HUES48 (cell line): Measurements from ENCODE around the gene SLC1A4.

ENCODE experiments used
- H3K27ac ChIP-seq: one replicate; pipeline ENCODE4 v1.7.0; 2013; ENCODE audit warnings: low read depth, low read length, inconsistent platforms
- H3K27me3 ChIP-seq: 2 replicates; pipeline ENCODE4 v1.6.1; 2013; ENCODE audit warnings: mild to moderate bottlenecking, low read length; ENCODE audit not compliant: control insufficient read depth, insufficient read depth
- H3K36me3 ChIP-seq: 2 replicates; pipeline ENCODE4 v1.6.1; 2013; ENCODE audit warnings: low read length; ENCODE audit not compliant: control insufficient read depth, insufficient read depth
- H3K4me1 ChIP-seq: 2 replicates; pipeline ENCODE4 v1.6.1; 2013; ENCODE audit warnings: mild to moderate bottlenecking, low read length; ENCODE audit not compliant: control insufficient read depth, insufficient read depth
- H3K4me3 ChIP-seq: 2 replicates; pipeline ENCODE4 v1.5.1; 2013; ENCODE audit warnings: mild to moderate bottlenecking, low read depth, low read length
- H3K9ac ChIP-seq: 2 replicates; pipeline ENCODE4 v1.6.1; 2013; ENCODE audit warnings: mild to moderate bottlenecking, low read depth, low read length, moderate library complexity
- H3K9me3 ChIP-seq: 2 replicates; pipeline ENCODE4 v1.6.1; 2013; ENCODE audit warnings: low read length; ENCODE audit not compliant: control insufficient read depth, insufficient read depth

SLC1A4 gene

DNA sequence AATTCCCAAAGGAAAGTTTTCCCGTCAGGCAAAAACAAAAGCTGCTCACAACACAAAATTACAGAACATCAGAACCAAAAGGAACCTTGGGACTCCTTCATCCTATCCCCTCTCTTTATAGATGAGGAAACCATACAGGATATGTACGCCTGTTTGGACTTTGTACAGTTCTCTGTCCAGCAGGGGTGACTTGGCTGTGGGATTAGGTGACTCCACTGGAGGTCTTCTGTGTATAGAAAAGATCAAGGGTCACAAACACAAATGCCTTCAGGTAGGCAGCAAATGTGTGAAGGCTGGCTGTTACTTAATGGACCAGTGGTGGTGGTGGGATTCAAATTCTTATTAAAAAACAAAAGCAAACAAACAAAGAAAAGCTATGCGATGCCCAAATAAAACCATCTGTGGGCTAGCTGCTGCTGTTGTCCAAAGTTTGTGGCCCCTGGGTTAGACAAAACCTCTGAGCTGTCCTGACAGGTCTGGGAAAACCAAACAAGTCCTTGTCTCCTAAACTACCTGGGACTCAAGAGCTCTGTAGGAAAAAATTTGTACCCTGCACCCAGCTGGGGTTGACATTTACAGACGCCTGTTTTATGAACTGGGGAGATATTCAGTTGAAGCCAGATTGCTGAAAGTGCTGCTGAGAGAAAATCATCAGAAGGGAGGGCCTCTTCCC is 65.7 kb downstream of the SLC1A4 start:
- H3K4me3 ChIP-seq, result peak overlapping the region; percentile 71; the same call in 1 of the 2 replicates
- H3K4me1 ChIP-seq, result peaks cover 8% of the 10 kb centered on the region
- H3K27me3 ChIP-seq, result no peaks in the 10 kb centered on the region
- H3K36me3 ChIP-seq, result 0 out of 2 replicates have a peak, but pooled peaks cover 4% of the 10 kb centered on the region
- no peak overlapping the region for H3K27ac ChIP-seq
- no peaks in the 10 kb centered on the region for H3K9me3 ChIP-seq
- H3K9ac ChIP-seq, result no peak overlapping the region

DNA sequence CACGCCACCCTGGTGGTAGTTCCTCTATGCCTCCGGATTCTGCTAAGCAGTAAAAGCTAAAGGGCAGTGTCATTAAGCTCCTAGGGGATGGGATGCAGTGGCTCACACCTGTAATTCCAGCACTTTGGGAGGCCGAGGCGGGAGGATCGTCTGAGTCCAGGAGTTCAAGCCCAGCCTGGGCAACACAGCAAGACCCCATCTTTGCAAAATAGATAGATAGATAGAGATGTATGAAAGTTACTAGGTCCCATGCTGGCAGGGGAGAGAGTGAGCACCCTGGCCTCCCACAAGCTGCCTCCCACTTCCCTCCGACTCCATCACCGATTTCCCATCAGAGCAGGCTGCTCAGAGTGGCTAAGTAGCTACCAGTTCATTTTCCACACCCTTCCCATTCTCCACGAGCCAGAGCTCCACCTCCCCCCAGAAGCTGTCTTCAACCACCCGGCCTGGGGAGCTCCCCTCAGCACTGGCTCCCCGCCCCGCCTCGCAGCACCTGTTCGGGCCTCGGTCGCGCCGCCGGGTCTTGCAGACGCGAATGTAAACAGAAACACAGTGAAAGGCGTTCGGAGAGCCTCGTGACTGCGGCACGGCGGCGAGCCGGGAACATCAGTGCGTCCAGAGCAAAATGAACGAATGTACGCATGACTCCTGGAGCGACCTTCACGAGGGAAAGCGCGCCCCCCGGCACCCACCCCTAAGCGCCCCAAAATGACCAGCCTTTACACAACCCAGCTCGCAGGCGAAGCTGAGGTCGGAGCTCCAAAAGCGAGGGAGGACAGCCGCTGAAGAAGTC is 66.4 kb downstream of the SLC1A4 start:
- Histone ChIP-seq H3K4me3 (peak overlapping the region; percentile 71), H3K27ac (peak overlapping the region; percentile 37), H3K27me3 (no peaks in the 10 kb centered on the region), H3K4me1 (peaks cover 8% of the 10 kb centered on the region), H3K36me3 (0 out of 2 replicates have a peak, but pooled peaks cover 4% of the 10 kb centered on the region), H3K9ac (peak overlapping the region; percentile 26; the same call in 1 of the 2 replicates), H3K9me3 (no peaks in the 10 kb centered on the region)

DNA sequence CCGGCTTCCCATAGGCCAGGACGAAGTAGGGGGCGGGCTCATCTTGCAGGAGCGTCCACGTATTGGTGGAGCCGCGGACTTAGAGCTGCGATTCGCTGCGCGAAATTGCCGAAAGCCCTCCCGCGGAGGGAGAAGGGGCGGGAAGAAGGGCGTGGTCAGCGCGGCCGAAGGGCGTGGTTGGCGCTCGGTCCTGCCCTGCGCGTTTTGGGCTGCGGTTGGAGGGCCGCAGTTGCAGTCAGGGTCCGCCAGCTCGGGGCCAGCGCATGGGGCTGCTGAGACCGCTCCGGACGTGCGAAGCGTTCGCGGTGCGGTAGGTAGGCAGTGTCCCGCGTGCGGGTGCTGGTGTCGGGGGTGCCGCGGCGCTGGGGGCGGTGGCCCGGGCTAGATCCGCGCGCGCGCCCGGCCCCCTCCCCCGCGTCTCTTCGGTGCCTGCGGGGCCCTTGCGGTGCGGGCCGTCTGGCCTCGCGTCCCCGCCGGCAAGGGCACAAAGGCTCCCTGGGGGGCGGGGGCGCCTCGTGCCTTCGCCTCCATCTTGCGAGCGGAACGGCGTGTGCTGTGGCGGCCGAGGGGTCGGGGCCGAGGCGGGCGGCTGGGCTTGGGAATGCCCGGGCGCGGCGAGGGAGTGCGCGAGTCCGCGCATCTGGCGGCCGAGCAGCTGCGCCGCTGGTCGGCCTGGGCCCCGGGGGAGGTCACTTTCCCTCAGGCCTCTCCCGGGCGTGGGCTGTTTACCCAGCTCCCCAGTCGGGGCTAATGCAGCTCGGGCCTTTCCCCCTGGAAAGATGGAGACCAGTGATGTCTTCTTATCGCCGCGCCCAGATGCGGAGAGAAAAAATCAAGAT is 67.2 kb downstream of the SLC1A4 start, which contains the start of gene CEP68:
Gene CEP68, plus strand, starts transcription at position 202 of the 839 bp plus-strand sequence. CDS start 13,029 bp downstream, outside the sequence.
- H3K36me3 ChIP-seq, result 0 out of 2 replicates have a peak, but pooled peaks cover 4% of the 10 kb centered on the region
- peak within 1 kb of the TSS; percentile 71 for H3K4me3 ChIP-seq
- H3K27me3 ChIP-seq, result no peaks in the 10 kb centered on the region
- H3K27ac ChIP-seq, result peak within 1 kb of the TSS; percentile 76
- H3K9ac ChIP-seq, result peak within 1 kb of the TSS; percentile 89
- H3K9me3 ChIP-seq, result no peaks in the 10 kb centered on the region
- H3K4me1 ChIP-seq, result peaks cover 8% of the 10 kb centered on the region

DNA sequence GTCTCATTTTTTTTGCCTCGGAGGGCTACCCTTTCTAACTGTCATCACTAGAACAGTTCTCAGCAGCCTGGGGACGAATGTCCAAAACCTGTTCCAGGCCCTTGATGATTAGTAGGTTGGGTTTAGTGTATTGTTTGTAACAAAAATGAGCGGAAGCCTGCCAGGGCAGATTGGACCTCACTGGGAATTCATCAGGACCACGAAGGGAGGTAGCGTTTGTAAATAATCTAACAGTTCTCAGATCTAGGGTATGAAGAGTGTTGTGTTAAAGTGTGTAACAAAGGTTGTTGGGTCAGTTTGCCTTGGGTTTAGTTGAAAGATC is 67.8 kb downstream of the SLC1A4 start:
- Histone ChIP-seq H3K4me1 (peaks cover 8% of the 10 kb centered on the region), H3K36me3 (0 out of 2 replicates have a peak, but pooled peaks cover 4% of the 10 kb centered on the region), H3K4me3 (peak overlapping the region; percentile 71), H3K27me3 (no peaks in the 10 kb centered on the region), H3K9ac (peak overlapping the region; percentile 89), H3K9me3 (no peaks in the 10 kb centered on the region), H3K27ac (peak overlapping the region; percentile 76)

DNA sequence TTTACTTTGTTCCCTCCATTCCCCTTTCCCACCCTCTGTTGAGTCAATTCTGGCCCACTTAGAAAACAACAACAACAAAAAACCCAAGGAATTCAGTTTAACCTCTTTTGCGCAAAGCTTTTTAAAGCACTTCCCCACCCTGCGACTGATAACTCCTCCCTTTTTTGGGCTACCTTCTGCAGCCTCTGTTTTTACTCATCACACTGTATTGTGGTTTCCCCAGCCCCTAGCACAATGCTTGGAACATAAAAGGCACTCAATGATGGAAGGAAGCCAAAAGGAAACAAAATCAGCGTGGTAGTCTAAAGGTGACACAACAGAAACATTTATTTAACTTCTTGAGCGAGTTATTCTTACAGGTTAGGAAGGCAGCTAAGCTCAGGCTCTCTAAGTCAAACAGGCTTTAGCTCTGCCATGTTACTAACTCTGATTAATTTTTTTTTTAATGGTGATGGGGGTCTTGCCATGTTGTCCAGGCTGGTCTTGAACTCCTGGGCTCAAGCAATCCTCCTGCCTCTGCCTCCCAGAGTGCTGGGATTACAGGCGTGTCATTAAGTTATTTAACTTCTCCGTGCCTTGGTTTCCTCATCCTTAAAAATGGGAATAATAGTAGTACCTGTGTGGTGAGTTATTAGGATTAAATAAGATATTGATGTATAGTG is 68.3 kb downstream of the SLC1A4 start:
- Histone ChIP-seq H3K9me3 (no peaks in the 10 kb centered on the region), H3K27me3 (no peaks in the 10 kb centered on the region), H3K4me3 (peak overlapping the region; percentile 71), H3K4me1 (peaks cover 8% of the 10 kb centered on the region), H3K27ac (no peak overlapping the region), H3K36me3 (0 out of 2 replicates have a peak, but pooled peaks cover 4% of the 10 kb centered on the region), H3K9ac (peak overlapping the region; percentile 89)

- H3K27me3 ChIP-seq, result no peaks in the 10 kb centered on the region
- no peak overlapping the region for H3K4me3 ChIP-seq
- H3K4me1 ChIP-seq, result peaks cover 8% of the 10 kb centered on the region
- H3K36me3 ChIP-seq, result 0 out of 2 replicates have a peak, but pooled peaks cover 4% of the 10 kb centered on the region
- no peaks in the 10 kb centered on the region for H3K9me3 ChIP-seq
- H3K9ac ChIP-seq, result no peak overlapping the region
- H3K27ac ChIP-seq, result no peak overlapping the region
These were observed 69.9 kb downstream of the SLC1A4 start for GRCh38 chr2:65059071-65059470.

GRCh38 chr2:65061146-65061909 is 72.1 kb downstream of the SLC1A4 start:
- H3K9ac ChIP-seq, result no peak overlapping the region
- H3K27ac ChIP-seq, result no peak overlapping the region
- peaks cover 8% of the 10 kb centered on the region for H3K4me1 ChIP-seq

GRCh38 chr2:65061910-65062339 is 72.7 kb downstream of the SLC1A4 start:
- Histone ChIP-seq H3K27ac (no peak overlapping the region), H3K4me3 (no peak overlapping the region), H3K9me3 (no peaks in the 10 kb centered on the region), H3K27me3 (no peaks in the 10 kb centered on the region), H3K36me3 (0 out of 2 replicates have a peak, but pooled peaks cover 4% of the 10 kb centered on the region), H3K4me1 (peaks cover 8% of the 10 kb centered on the region), H3K9ac (no peak overlapping the region)

More at GRCh38 chr2:65061146-65061909, 72.1 kb downstream of the SLC1A4 start:
- H3K4me3 ChIP-seq, result no peak overlapping the region
- no peaks in the 10 kb centered on the region for H3K9me3 ChIP-seq
- no peaks in the 10 kb centered on the region for H3K27me3 ChIP-seq
- H3K36me3 ChIP-seq, result 0 out of 2 replicates have a peak, but pooled peaks cover 4% of the 10 kb centered on the region

GRCh38 chr2:65062843-65063825 is 73.9 kb downstream of the SLC1A4 start:
- Histone ChIP-seq H3K4me3 (no peak overlapping the region), H3K27ac (no peak overlapping the region), H3K9ac (no peak overlapping the region), H3K4me1 (no peaks in the 10 kb centered on the region), H3K36me3 (0 out of 2 replicates have a peak, but pooled peaks cover 4% of the 10 kb centered on the region), H3K27me3 (no peaks in the 10 kb centered on the region), H3K9me3 (no peaks in the 10 kb centered on the region)
